Myocyte (in vitro differentiated cells): Measurements from ENCODE around the gene TMED4. TPM values are rescaled to one million over a fixed set of nuclear protein-coding genes. Genes with fewer than 3 reads are reported as not detected.

ENCODE experiments used
- DNase-seq: peaks from one replicate; pipeline ENCODE4 v3.0.0-alpha.2; 2012; ENCODE audit warnings: low read depth
- total RNA-seq: library from RNA; depleted of rRNA; stranded (reverse); fragments of >200 nt; gene quantifications from 2 replicates; pipeline ENCODE4 v1.2.3, GENCODE V29; 2014

The TMED4 gene
- total RNA-seq, 1 donor from 2014 or later = 338 TPM

- DNase-seq = no peak
Measured at GRCh38 chr7:44541028-44541869, 40.8 kb downstream of the TMED4 start, which contains the start of gene NPC1L1. NPC1L1 (minus strand) TSS chr7:44541330; CDS start chr7:44541259, 71 bp downstream.

GRCh38 chr7:44540592-44541027, 41.4 kb downstream of the TMED4 start:
- no peak for DNase-seq

- no peak for DNase-seq
Measured at GRCh38 chr7:44539669-44540506, 42.1 kb downstream of the TMED4 start.

- DNase-seq = no peak
Measured at GRCh38 chr7:44538798-44539668, 43.0 kb downstream of the TMED4 start.

GRCh38 chr7:44538093-44538797, 43.8 kb downstream of the TMED4 start:
- no peak for DNase-seq

GRCh38 chr7:44537442-44537841, 44.6 kb downstream of the TMED4 start:
- DNase-seq = no peak

GRCh38 chr7:44536090-44536489, 45.9 kb downstream of the TMED4 start:
- no peak for DNase-seq

- DNase-seq = no peak
Measured at GRCh38 chr7:44535348-44536064, 46.5 kb downstream of the TMED4 start.

- peak; percentile 38 for DNase-seq
Measured at GRCh38 chr7:44534501-44534900, 47.5 kb downstream of the TMED4 start.

GRCh38 chr7:44534087-44534486, 47.9 kb downstream of the TMED4 start:
- no peak for DNase-seq

- DNase-seq = peak; percentile 18
Measured at GRCh38 chr7:44533301-44534055, 48.6 kb downstream of the TMED4 start.

- no peak for DNase-seq
Measured at GRCh38 chr7:44531421-44532380, 50.3 kb downstream of the TMED4 start.

GRCh38 chr7:44530990-44531389, 51.0 kb downstream of the TMED4 start:
- no peak for DNase-seq

Other genes starting within 250 kb of the TMED4 start
- 84.3 and 101 TPM in 2 replicates for gene NUDCD3, start 91.6 kb downstream of the TMED4 start, total RNA-seq
- gene NPC1L1, start 40.9 kb downstream of the TMED4 start, total RNA-seq = not detected in 2 replicates
- gene DDX56, start 8.3 kb downstream of the TMED4 start, total RNA-seq = 118 and 123 TPM in 2 replicates
- 172 and 183 TPM in 2 replicates for gene OGDH, start 24.4 kb upstream of the TMED4 start, total RNA-seq
- gene ZMIZ2, start 166.6 kb upstream of the TMED4 start, total RNA-seq = 14.7 and 21.8 TPM in 2 replicates
- 2,394 and 2,622 TPM in 2 replicates for gene PPIA, start 214.4 kb upstream of the TMED4 start, total RNA-seq